Measurements from ENCODE around the gene APOL3.
"Not testable (repeated sequence)": the region's sequence is repeated elsewhere in the genome, so short reads cannot be mapped to it uniquely, and the experiment has no call there.

The APOL3 gene

GRCh38 chr22:36204632-36205015 is 44.1 kb upstream of the APOL3 start:
- ChIA-PET POLR2A (no interaction called here), CTCF (interaction anchor here (0.7 to 1.6 kb wide), 3 partner anchors 10 to 24 kb away, joined by 3 to 6 read pairs (median 3); no protein-coding TSS in a partner anchor)
- no peak for DNase-seq (ENCODE audit: extremely low spot score)
- no peak for TF ChIP-seq CTCF (IDR thresholded peaks at IDR 0.05; ENCODE audit: control extremely low read depth, extremely low read depth, low read depth, missing control alignments)

GRCh38 chr22:36204001-36204631 is 43.6 kb upstream of the APOL3 start:
- TF ChIP-seq CTCF (IDR thresholded peaks at IDR 0.05; ENCODE audit: control extremely low read depth, extremely low read depth, low read depth, missing control alignments) = no peak
- no peak for DNase-seq (ENCODE audit: extremely low spot score)
- POLR2A ChIA-PET = no interaction called here
- CTCF ChIA-PET = interaction anchor here (0.7 to 1.6 kb wide), 3 partner anchors 9 to 24 kb away, joined by 3 to 6 read pairs (median 3); no protein-coding TSS in a partner anchor

GRCh38 chr22:36203441-36203840 is 42.9 kb upstream of the APOL3 start:
- POLR2A ChIA-PET; DNase-seq (ENCODE audit: extremely low spot score): not testable (repeated sequence)
- CTCF ChIA-PET = interaction anchor here (1.6 to 1.8 kb wide), 2 partner anchors 9 to 83 kb away, joined by 5 to 6 read pairs; no protein-coding TSS in a partner anchor

GRCh38 chr22:36202906-36203305 is 42.4 kb upstream of the APOL3 start:
- POLR2A ChIA-PET = interaction anchor here (0.6 kb wide), 1 partner anchor 542 kb away, joined by 3 read pairs; no protein-coding TSS in a partner anchor
- CTCF ChIA-PET = interaction anchor here (1.1 to 1.8 kb wide), 2 partner anchors 24 to 83 kb away, joined by 3 to 5 read pairs; no protein-coding TSS in a partner anchor
- DNase-seq (ENCODE audit: extremely low spot score) = not testable (repeated sequence)

GRCh38 chr22:36201630-36202319 is 41.2 kb upstream of the APOL3 start, which contains the start of gene APOL4:
Gene APOL4, minus strand, starts transcription at chr22:36201809. Its CDS starts 75 bp downstream, at chr22:36201734.
- no peak for DNase-seq (ENCODE audit: extremely low spot score)
- TF ChIP-seq CTCF (IDR thresholded peaks at IDR 0.05; ENCODE audit: control extremely low read depth, extremely low read depth, low read depth, missing control alignments) = no peak

GRCh38 chr22:36201025-36201424 is 40.5 kb upstream of the APOL3 start:
- DNase-seq (ENCODE audit: extremely low spot score); CTCF ChIA-PET; POLR2A ChIA-PET: not testable (repeated sequence)

More at GRCh38 chr22:36201630-36202319, 41.2 kb upstream of the APOL3 start, which contains the start of gene APOL4:
- CTCF ChIA-PET = interaction anchor here (1.1 to 1.8 kb wide), 2 partner anchors 25 to 85 kb away, joined by 3 to 5 read pairs; no protein-coding TSS in a partner anchor
- POLR2A ChIA-PET = no interaction called here

- DNase-seq (ENCODE audit: extremely low spot score) = no peak
- ChIA-PET POLR2A (no interaction called here), CTCF (interaction anchor here (1.2 to 1.7 kb wide), 3 partner anchors 9 to 41 kb away, joined by 3 to 4 read pairs (median 4); partner anchors contain the start of gene APOL2)
- TF ChIP-seq CTCF (IDR thresholded peaks at IDR 0.05; ENCODE audit: control extremely low read depth, extremely low read depth, low read depth, missing control alignments) = no peak
These were observed 38.5 kb upstream of the APOL3 start for GRCh38 chr22:36199001-36199551.

GRCh38 chr22:36198536-36198935 is 38.0 kb upstream of the APOL3 start:
- TF ChIP-seq CTCF (IDR thresholded peaks at IDR 0.05; ENCODE audit: control extremely low read depth, extremely low read depth, low read depth, missing control alignments) = no peak
- no peak for DNase-seq (ENCODE audit: extremely low spot score)
- ChIA-PET POLR2A (no interaction called here), CTCF (interaction anchor here (1.2 to 1.7 kb wide), 3 partner anchors 10 to 41 kb away, joined by 3 to 4 read pairs (median 4); partner anchors contain the start of gene APOL2)
